NT2/D1 (cell line): ENCODE results near the gene CACNA2D3.

Experiments
- DNase-seq: peaks from one replicate; pipeline ENCODE4 v3.0.0-alpha.2; 2011; ENCODE audit warnings: low read depth, low spot score
- H3K27me3 ChIP-seq: 2 replicates; pipeline ENCODE4 v1.6.0; 2011; ENCODE audit warnings: mild to moderate bottlenecking; ENCODE audit not compliant: insufficient read length, insufficient read depth
- H3K36me3 ChIP-seq: 2 replicates; pipeline ENCODE4 v1.6.1; 2011; ENCODE audit warnings: mild to moderate bottlenecking, low read length, mixed read lengths; ENCODE audit not compliant: insufficient read depth, insufficient read length
- H3K4me1 ChIP-seq: 2 replicates; pipeline ENCODE4 v1.5.1; 2011; ENCODE audit not compliant: insufficient read depth, insufficient read length
- H3K4me3 ChIP-seq: 2 replicates; pipeline ENCODE4 v1.5.1; 2011; ENCODE audit warnings: low read depth; ENCODE audit not compliant: insufficient read length
- H3K9ac ChIP-seq: 2 replicates; pipeline ENCODE4 v1.6.0; 2011; ENCODE audit warnings: low read depth; ENCODE audit not compliant: insufficient read length
- H3K9me3 ChIP-seq: 2 replicates; pipeline ENCODE4 v1.5.1; 2011; ENCODE audit warnings: mild to moderate bottlenecking, low read length; ENCODE audit not compliant: insufficient read depth
- SUZ12 ChIP-seq: IDR thresholded peaks from 2 replicates; pipeline ENCODE4 v1.6.1; 2011; ENCODE audit not compliant: insufficient read length, insufficient read depth; ENCODE audit errors: extremely low read depth
- YY1 ChIP-seq: IDR thresholded peaks from 2 replicates; pipeline ENCODE4 v1.6.1; 2011; ENCODE audit not compliant: insufficient read length, insufficient read depth
- ZNF274 ChIP-seq: IDR thresholded peaks from 2 replicates; pipeline ENCODE4 v1.6.1; 2011; ENCODE audit warnings: mild to moderate bottlenecking, low read depth, low read length

CACNA2D3 gene

GRCh38 chr3:54691289-54691771 lies 569.0 kb downstream of the CACNA2D3 start:
- DNase-seq = no peak
- H3K4me3 ChIP-seq = no peak overlapping the region
- peaks cover 3% of the 10 kb centered on the region for H3K4me1 ChIP-seq
- H3K36me3 ChIP-seq = no peaks in the 10 kb centered on the region
- no peak overlapping the region for H3K9ac ChIP-seq
- H3K27me3 ChIP-seq = no peaks in the 10 kb centered on the region
- H3K9me3 ChIP-seq = no peaks in the 10 kb centered on the region
- no peak for TF ChIP-seq SUZ12
- TF ChIP-seq YY1 = no peak
- TF ChIP-seq ZNF274 = no peak

GRCh38 chr3:54696313-54696712 lies 574.0 kb downstream of the CACNA2D3 start:
- Histone ChIP-seq H3K9ac (no peak overlapping the region), H3K4me1 (no peaks in the 10 kb centered on the region), H3K27me3 (no peaks in the 10 kb centered on the region), H3K4me3 (no peak overlapping the region), H3K36me3 (no peaks in the 10 kb centered on the region), H3K9me3 (no peaks in the 10 kb centered on the region)
- no peak for TF ChIP-seq ZNF274
- no peak for DNase-seq

GRCh38 chr3:54698054-54698453 lies 575.7 kb downstream of the CACNA2D3 start:
- no peak overlapping the region for H3K4me3 ChIP-seq
- TF ChIP-seq SUZ12 (no peak), YY1 (no peak), ZNF274 (no peak)
- H3K9ac ChIP-seq = no peak overlapping the region
- no peaks in the 10 kb centered on the region for H3K36me3 ChIP-seq
- H3K27me3 ChIP-seq = no peaks in the 10 kb centered on the region
- no peaks in the 10 kb centered on the region for H3K4me1 ChIP-seq
- no peak for DNase-seq
- no peaks in the 10 kb centered on the region for H3K9me3 ChIP-seq

- H3K4me1 ChIP-seq = no peaks in the 10 kb centered on the region
- H3K4me3 ChIP-seq = no peak overlapping the region
- no peak overlapping the region for H3K9ac ChIP-seq
- no peak for DNase-seq
- H3K27me3 ChIP-seq = no peaks in the 10 kb centered on the region
- no peaks in the 10 kb centered on the region for H3K36me3 ChIP-seq
- TF ChIP-seq SUZ12 (no peak), ZNF274 (no peak), YY1 (no peak)
- H3K9me3 ChIP-seq = no peaks in the 10 kb centered on the region
These were observed 581.6 kb downstream of the CACNA2D3 start for GRCh38 chr3:54703923-54704322.

GRCh38 chr3:54705730-54706129 lies 583.4 kb downstream of the CACNA2D3 start:
- no peak overlapping the region for H3K9ac ChIP-seq
- no peaks in the 10 kb centered on the region for H3K36me3 ChIP-seq
- no peaks in the 10 kb centered on the region for H3K4me1 ChIP-seq
- DNase-seq = no peak
- no peaks in the 10 kb centered on the region for H3K27me3 ChIP-seq
- H3K4me3 ChIP-seq = no peak overlapping the region
- H3K9me3 ChIP-seq = no peaks in the 10 kb centered on the region
- TF ChIP-seq ZNF274 (no peak), YY1 (no peak), SUZ12 (no peak)

GRCh38 chr3:54706738-54707137 lies 584.4 kb downstream of the CACNA2D3 start:
- H3K4me3 ChIP-seq = no peak overlapping the region
- TF ChIP-seq ZNF274 = no peak
- DNase-seq = no peak
- H3K27me3 ChIP-seq = no peaks in the 10 kb centered on the region
- no peaks in the 10 kb centered on the region for H3K9me3 ChIP-seq
- H3K36me3 ChIP-seq = no peaks in the 10 kb centered on the region
- no peaks in the 10 kb centered on the region for H3K4me1 ChIP-seq
- no peak overlapping the region for H3K9ac ChIP-seq

- H3K9ac ChIP-seq = no peak overlapping the region
- H3K4me3 ChIP-seq = no peak overlapping the region
- H3K4me1 ChIP-seq = no peaks in the 10 kb centered on the region
- DNase-seq = no peak
- H3K9me3 ChIP-seq = no peaks in the 10 kb centered on the region
- H3K36me3 ChIP-seq = no peaks in the 10 kb centered on the region
- no peak for TF ChIP-seq ZNF274
- no peak for TF ChIP-seq YY1
- no peak for TF ChIP-seq SUZ12
- no peaks in the 10 kb centered on the region for H3K27me3 ChIP-seq
These were observed 587.4 kb downstream of the CACNA2D3 start for GRCh38 chr3:54709785-54710184.

GRCh38 chr3:54710954-54711353 lies 588.6 kb downstream of the CACNA2D3 start:
- Histone ChIP-seq H3K4me1 (no peaks in the 10 kb centered on the region), H3K27me3 (no peaks in the 10 kb centered on the region), H3K9ac (no peak overlapping the region), H3K9me3 (0 out of 2 replicates have a peak, but pooled peaks cover 4% of the 10 kb centered on the region), H3K36me3 (no peaks in the 10 kb centered on the region), H3K4me3 (no peak overlapping the region)
- TF ChIP-seq SUZ12 (no peak), ZNF274 (no peak), YY1 (no peak)
- DNase-seq = no peak
